HepG2 (cell line): ENCODE measurements around the gene SLX4. TPM values are rescaled to one million over a fixed set of nuclear protein-coding genes. Genes with fewer than 3 reads are reported as not detected.

ENCODE experiments used
- ATAC-seq: fragments of 200-7000 bp; cut with Tn5 transposase; 3 replicates; pipeline ENCODE4 v1.9.1; 2020; ENCODE audit warnings: mild to moderate bottlenecking, moderate library complexity
- BruUV-seq: library from RNA; stranded (reverse); fragments of 400-500 nt; replicated peaks from 2 replicates; lab custom pipeline; 2021; lab: Mats Ljungman, UMichigan
- CTCF ChIA-PET: fragments of 300-600 bp; formaldehyde crosslinking; extraction: SDS; loops from one replicate; lab custom pipeline; 2021; ENCODE audit warnings: low total read pairs, inconsistent platforms, low intra/inter-chr PET ratio; lab: Yijun Ruan, JAX
- POLR2A ChIA-PET: fragments of 350-600 bp; sonication (Branson Sonifier 250); formaldehyde crosslinking; loops from one replicate; lab custom pipeline; 2020; ENCODE audit warnings: antibody characterized with exemption, inconsistent platforms; lab: Yijun Ruan, JAX
- DNase-seq: peaks from one replicate; pipeline ENCODE4 v3.0.0-alpha.2; 2015; ENCODE audit warnings: low spot score
- FAIRE-seq: peaks from 3 replicates; lab custom pipeline; 2011; peaks lifted over from hg19 to GRCh38; lab: Jason Lieb, UNC
- H2AFZ ChIP-seq: one replicate; pipeline ENCODE4 v1.6.1; 2011; ENCODE audit warnings: low read length, inconsistent platforms
- H3K27ac ChIP-seq: fragments of 300-600 bp; 3 replicates; pipeline ENCODE4 v1.8.0; 2011; ENCODE audit warnings: mixed run types, mild to moderate bottlenecking, mixed read lengths, low read length, inconsistent platforms; ENCODE audit not compliant: insufficient read depth; ENCODE audit errors: extremely low read length
- H3K27me3 ChIP-seq, 2 experiments: fragments of 200-600 bp in 1 of 2; 2 replicates in 1 of 2; 3 replicates in 1 of 2; pipeline versions ENCODE4 v1.6.0 to v1.8.0; 2011; ENCODE audit warnings: low read length in 2 of 2, mild to moderate bottlenecking in 2 of 2, moderate library complexity in 2 of 2, inconsistent platforms in 1 of 2; ENCODE audit not compliant: insufficient read depth in 2 of 2, control insufficient read depth in 1 of 2
- H3K36me3 ChIP-seq, 2 experiments: fragments of 200-600 bp in 1 of 2; replicated peaks in 1 of 2; 2 replicates in 1 of 2; 3 replicates in 1 of 2; pipeline versions ENCODE4 v1.5.1 to v1.8.0; 2011; ENCODE audit warnings: low read length in 2 of 2, inconsistent platforms in 1 of 2; ENCODE audit not compliant: insufficient read depth in 2 of 2, control insufficient read depth in 1 of 2
- H3K4me1 ChIP-seq: 2 replicates; pipeline ENCODE4 v1.5.1; 2012; ENCODE audit warnings: low read length, inconsistent platforms; ENCODE audit not compliant: insufficient read depth
- H3K4me2 ChIP-seq: 2 replicates; pipeline ENCODE4 v1.6.0; 2011; ENCODE audit warnings: low read depth, low read length, inconsistent platforms
- H3K4me3 ChIP-seq, 3 experiments: fragments of 200-600 bp in 1 of 3; sonication (generic), shearing (Covaris generic) in 1 of 3; replicated peaks in 1 of 3; 2 replicates each; pipeline ENCODE4 v1.5.1; 2011 to 2016; ENCODE audit warnings: low read length in 3 of 3, inconsistent platforms in 2 of 3, low read depth in 2 of 3, mild to moderate bottlenecking in 2 of 3, control low read depth in 1 of 3, mixed read lengths in 1 of 3; ENCODE audit not compliant: insufficient read depth in 1 of 3
- H3K79me2 ChIP-seq: one replicate; pipeline ENCODE4 v1.6.1; 2011; ENCODE audit warnings: low read length, inconsistent platforms; ENCODE audit not compliant: insufficient read depth
- H3K9ac ChIP-seq: 2 replicates; pipeline ENCODE4 v1.6.0; 2011; ENCODE audit warnings: mild to moderate bottlenecking, low read depth, low read length, inconsistent platforms; ENCODE audit not compliant: insufficient read depth
- H3K9me3 ChIP-seq: 2 replicates; pipeline ENCODE4 v1.5.1; 2012; ENCODE audit warnings: mild to moderate bottlenecking, low read length
- H4K20me1 ChIP-seq: 2 replicates; pipeline ENCODE4 v1.6.0; 2011; ENCODE audit warnings: inconsistent platforms, mild to moderate bottlenecking, low read length, moderate library complexity; ENCODE audit not compliant: insufficient read depth
- RFX5 ChIP-seq: IDR thresholded peaks from 2 replicates; pipeline ENCODE4 v1.6.1; 2011; ENCODE audit warnings: low read depth, low read length, improper control_type of control experiment
- SNAPC2 ChIP-seq: sonication (generic); formaldehyde crosslinking; IDR thresholded peaks from 2 replicates; pipeline ENCODE4 v1.8.1; 2022; ENCODE audit warnings: mild to moderate bottlenecking, missing genetic modification reagents
- ZFP36 ChIP-seq: fragments of 150-350 bp; IDR thresholded peaks from 2 replicates; pipeline ENCODE4 v1.6.1; 2018; ENCODE audit warnings: borderline replicate concordance, low read length, low read depth; ENCODE audit not compliant: partially characterized antibody
- ZNF232 ChIP-seq: sonication (generic); formaldehyde crosslinking; IDR thresholded peaks from 2 replicates; pipeline ENCODE4 v1.4.0; 2020; ENCODE audit warnings: missing genetic modification reagents, borderline replicate concordance
- ZNF546 ChIP-seq: sonication (generic); formaldehyde crosslinking; conservative IDR thresholded peaks from 2 replicates; pipeline ENCODE4 v1.8.1; 2023; ENCODE audit warnings: mild to moderate bottlenecking, missing genetic modification reagents
- WGBS: methylation state at CpG from one replicate; pipeline ENCODE4 v1.1.6; 2017; ENCODE audit warnings: low lambda C conversion rate; 5-methylcytosine and 5-hydroxymethylcytosine counted together
- in situ Hi-C: cut with HindIII; loops from 2 replicates; pipeline ENCODE4 v1.10.0; 2017; ENCODE audit warnings: low pct_unique_long_range_greater_than_20kb; ENCODE audit not compliant: extremely low pct_ligation_motif_present
- intact Hi-C: fragments of 100-400 bp; cut with micrococcal nuclease; formaldehyde crosslinking; loops from one replicate; pipeline ENCODE4 v1.10.0; 2022; ENCODE audit not compliant: unreplicated experiment
- polyA plus RNA-seq, 8 experiments: library from polyadenylated mRNA; depleted of rRNA in 3 of 8; stranded (reverse) in 7 of 8; unstranded in 1 of 8; fragments of >200 nt; fragmentation: Illumina TruSeq in 4 of 8; extraction: Trizol in 4 of 8; gene quantifications; 2 replicates each; pipeline versions ENCODE4 v1.2.1 to v1.2.3, GENCODE V29; 2011 to 2016; ENCODE audit warnings: low read depth in 4 of 8, missing spikeins in 1 of 8, mixed read lengths in 1 of 8; ENCODE audit not compliant: insufficient read depth in 1 of 8
- total RNA-seq, 5 experiments: library from RNA; depleted of rRNA; stranded (reverse); fragments of >200 nt; fragmentation: Illumina TruSeq; extraction: Trizol; gene quantifications; 2 replicates each; pipeline ENCODE4 v1.2.3, GENCODE V29; 2016; ENCODE audit warnings: low read depth in 1 of 5
- TF ChIP-seq, protein P1 (sequence below): sonication (generic); formaldehyde crosslinking; IDR thresholded peaks from 2 replicates; pipeline ENCODE4 v1.4.0; 2020; ENCODE audit warnings: mild to moderate bottlenecking, missing genetic modification reagents

The SLX4 gene
- total and polyA plus RNA-seq, 2 of the 13 experiments (the other 11 are each of a cell fraction or from before 2014, with no cell fraction given), result 1.1 to 3.6 TPM

DNA sequence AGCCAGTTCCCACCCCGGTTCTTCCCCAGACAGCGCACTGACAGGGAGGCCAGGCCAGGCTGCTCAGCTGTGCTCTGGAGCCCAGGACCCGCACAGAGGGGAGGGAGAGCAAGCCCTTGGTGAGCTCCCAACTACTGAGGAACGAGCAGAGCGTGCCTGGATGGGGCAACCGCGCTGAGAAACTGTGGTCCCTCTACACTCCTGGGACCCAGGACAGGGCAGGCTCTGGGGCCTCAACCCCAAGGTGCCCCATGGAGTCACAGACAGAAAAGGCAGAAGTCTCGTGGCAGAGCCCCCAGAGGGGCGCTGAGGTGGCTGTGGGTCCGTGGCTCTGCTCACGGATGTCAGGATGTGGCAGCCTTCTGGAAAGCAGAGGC is 16.3 kb downstream of the SLX4 start:
- H3K27ac ChIP-seq, result no peak overlapping the region
- H3K4me1 ChIP-seq, result peaks cover 42% of the 10 kb centered on the region
- no TSS peak for BruUV-seq
- no peak for DNase-seq
- ChIA-PET POLR2A (no interaction called here), CTCF (no interaction called here)
- H3K4me3 ChIP-seq, result no peak overlapping the region
- H4K20me1 ChIP-seq, result no peaks in the 10 kb centered on the region; the same call in 1 of the 2 replicates
- no peaks in the 10 kb centered on the region for H3K27me3 ChIP-seq
- TF ChIP-seq SNAPC2 (CRISPR knock-in tag), result no peak
- H3K9me3 ChIP-seq, result peaks cover 4% of the 10 kb centered on the region
- no peak overlapping the region for H3K9ac ChIP-seq
- 94% methylated on average over 6 of the region's 11 CpGs for WGBS
- no peaks in the 10 kb centered on the region for H3K79me2 ChIP-seq
- no peak overlapping the region for H3K4me2 ChIP-seq
- H3K36me3 ChIP-seq, result 0 out of 5 replicates have a peak, but pooled peaks cover 0 to 2% of the 10 kb centered on the region in 2 experiments
- no peak for FAIRE-seq
- no peak overlapping the region for H2AFZ ChIP-seq
- ATAC-seq, result no peak
- intact Hi-C loops, result no loop called here
- in situ Hi-C loops, result no loop called here

DNA sequence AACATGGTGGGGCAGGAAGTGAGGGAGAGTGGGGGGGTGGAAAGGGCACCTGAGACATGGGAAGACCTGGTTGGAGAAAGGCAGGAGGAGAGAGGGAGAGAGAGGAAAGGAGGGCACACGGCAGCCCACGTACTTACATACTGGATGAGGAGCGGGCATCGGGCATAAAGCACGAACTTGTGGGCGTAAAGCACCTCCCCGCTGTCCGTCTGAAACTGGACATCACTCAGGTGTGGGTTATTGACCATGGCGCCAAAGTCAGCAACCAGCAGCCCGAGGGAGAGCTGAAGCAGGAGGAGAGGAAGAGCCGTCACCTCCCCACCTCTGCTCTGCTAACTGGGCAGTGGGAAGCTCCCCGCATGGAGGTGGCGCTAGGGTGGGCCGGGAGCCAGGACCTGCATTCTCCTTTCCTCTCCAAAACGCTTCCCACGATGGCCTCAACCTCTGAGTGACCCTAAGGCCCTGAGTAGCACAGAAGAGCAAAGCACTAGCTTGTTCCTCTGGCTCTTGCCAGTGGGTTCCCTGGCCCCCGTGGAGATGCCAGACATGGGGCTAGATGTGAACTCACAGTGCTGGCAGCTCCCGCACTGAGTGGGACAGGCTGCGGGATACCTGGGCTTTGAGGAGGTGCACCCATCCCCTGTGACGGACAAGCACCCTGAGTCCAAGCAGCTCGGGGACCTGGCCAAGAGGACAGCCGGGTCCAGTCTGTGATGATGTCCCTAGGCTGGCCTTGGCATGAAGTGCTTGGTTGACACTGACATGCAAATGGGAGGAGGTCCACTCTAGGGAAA is 16.9 kb downstream of the SLX4 start:
- Histone ChIP-seq H3K36me3 (0 out of 5 replicates have a peak, but pooled peaks cover 0 to 2% of the 10 kb centered on the region in 2 experiments), H3K9me3 (no peaks in the 10 kb centered on the region), H3K4me3 (no peak overlapping the region), H3K4me1 (peaks cover 38% of the 10 kb centered on the region), H3K27me3 (no peaks in the 10 kb centered on the region), H3K4me2 (no peak overlapping the region), H3K27ac (no peak overlapping the region), H3K79me2 (no peaks in the 10 kb centered on the region), H4K20me1 (no peaks in the 10 kb centered on the region; the same call in 1 of the 2 replicates), H2AFZ (no peak overlapping the region), H3K9ac (no peak overlapping the region)
- in situ Hi-C loops (no loop called here), intact Hi-C loops (no loop called here)
- ATAC-seq, result no peak
- BruUV-seq, result no TSS peak
- CTCF ChIA-PET, result no interaction called here
- 94% methylated on average over 15 of the region's 22 CpGs for WGBS
- no peak for FAIRE-seq
- DNase-seq, result no peak
- TF ChIP-seq ZNF546 (CRISPR knock-in tag), result no peak
- no peak for TF ChIP-seq ZNF232 (CRISPR knock-in tag)
- TF ChIP-seq, protein P1, sequence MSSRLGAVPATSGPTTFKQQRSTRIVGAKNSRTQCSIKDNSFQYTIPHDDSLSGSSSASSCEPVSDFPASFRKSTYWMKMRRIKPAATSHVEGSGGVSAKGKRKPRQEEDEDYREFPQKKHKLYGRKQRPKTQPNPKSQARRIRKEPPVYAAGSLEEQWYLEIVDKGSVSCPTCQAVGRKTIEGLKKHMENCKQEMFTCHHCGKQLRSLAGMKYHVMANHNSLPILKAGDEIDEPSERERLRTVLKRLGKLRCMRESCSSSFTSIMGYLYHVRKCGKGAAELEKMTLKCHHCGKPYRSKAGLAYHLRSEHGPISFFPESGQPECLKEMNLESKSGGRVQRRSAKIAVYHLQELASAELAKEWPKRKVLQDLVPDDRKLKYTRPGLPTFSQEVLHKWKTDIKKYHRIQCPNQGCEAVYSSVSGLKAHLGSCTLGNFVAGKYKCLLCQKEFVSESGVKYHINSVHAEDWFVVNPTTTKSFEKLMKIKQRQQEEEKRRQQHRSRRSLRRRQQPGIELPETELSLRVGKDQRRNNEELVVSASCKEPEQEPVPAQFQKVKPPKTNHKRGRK (CRISPR knock-in tag), result no peak
- TF ChIP-seq ZFP36, result no peak
- no peak for TF ChIP-seq RFX5
- POLR2A ChIA-PET, result no interaction called here
